Measurements from ENCODE around the gene NBPF19.
A peak's percentile ranks its signal among the peaks of the same experiment; 100 is the strongest.
"Not testable (repeated sequence)": the region's sequence is repeated elsewhere in the genome, so short reads cannot be mapped to it uniquely, and the experiment has no call there.

NBPF19 gene, protein sequence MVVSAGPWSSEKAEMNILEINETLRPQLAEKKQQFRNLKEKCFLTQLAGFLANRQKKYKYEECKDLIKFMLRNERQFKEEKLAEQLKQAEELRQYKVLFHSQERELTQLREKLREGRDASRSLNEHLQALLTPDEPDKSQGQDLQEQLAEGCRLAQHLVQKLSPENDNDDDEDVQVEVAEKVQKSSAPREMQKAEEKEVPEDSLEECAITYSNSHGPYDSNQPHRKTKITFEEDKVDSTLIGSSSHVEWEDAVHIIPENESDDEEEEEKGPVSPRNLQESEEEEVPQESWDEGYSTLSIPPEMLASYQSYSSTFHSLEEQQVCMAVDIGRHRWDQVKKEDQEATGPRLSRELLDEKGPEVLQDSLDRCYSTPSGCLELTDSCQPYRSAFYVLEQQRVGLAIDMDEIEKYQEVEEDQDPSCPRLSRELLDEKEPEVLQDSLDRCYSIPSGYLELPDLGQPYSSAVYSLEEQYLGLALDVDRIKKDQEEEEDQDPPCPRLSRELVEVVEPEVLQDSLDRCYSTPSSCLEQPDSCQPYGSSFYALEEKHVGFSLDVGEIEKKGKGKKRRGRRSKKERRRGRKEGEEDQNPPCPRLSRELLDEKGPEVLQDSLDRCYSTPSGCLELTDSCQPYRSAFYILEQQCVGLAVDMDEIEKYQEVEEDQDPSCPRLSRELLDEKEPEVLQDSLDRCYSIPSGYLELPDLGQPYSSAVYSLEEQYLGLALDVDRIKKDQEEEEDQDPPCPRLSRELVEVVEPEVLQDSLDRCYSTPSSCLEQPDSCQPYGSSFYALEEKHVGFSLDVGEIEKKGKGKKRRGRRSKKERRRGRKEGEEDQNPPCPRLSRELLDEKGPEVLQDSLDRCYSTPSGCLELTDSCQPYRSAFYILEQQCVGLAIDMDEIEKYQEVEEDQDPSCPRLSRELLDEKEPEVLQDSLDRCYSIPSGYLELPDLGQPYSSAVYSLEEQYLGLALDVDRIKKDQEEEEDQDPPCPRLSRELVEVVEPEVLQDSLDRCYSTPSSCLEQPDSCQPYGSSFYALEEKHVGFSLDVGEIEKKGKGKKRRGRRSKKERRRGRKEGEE (N-terminal part only)

DNA sequence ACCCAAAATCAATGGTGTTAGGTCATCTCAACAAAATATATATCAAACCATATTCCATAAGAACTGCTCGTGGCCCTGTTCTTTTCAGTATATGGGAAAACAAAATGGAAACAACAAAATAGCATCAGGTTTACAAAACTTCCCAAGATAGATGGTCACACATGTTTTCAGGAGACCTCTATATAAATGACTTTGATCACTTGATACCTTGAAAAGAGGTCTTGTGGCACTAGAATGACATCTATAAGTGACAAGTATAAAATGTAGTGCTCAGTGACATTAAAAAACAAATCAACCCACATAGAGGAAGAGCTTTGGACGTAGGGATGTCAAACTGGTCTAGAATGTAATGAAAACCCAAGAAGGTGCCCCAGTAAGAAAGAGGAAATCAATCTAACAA is at the start of gene NBPF19:
NBPF19 (plus strand) TSS at position 301 of the 400 bp plus-strand sequence. CDS start 888 bp downstream, outside the sequence.
- DNase-seq (ENCODE audit: low read depth), result not testable (repeated sequence)

DNA sequence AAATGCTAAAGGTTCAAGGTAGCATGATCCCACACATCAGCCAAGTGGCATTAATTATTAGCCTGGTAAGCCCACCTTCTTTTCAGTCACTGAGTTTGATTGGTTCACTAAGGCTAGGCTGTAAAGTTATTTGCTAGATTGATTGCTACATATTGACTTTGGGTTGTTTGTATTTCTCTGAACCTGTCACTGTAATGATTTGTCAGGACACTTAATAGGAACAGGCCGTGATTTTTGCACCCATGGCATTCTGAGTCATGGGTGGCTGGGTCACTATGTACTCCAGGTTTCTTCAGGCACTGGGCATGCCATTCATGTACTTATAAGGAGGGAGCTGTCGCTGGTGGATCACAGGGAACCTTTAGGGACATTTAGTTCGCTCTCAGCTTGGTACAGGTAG is 46.5 kb upstream of the NBPF19 start:
- not testable (repeated sequence) for H3K4me3 ChIP-seq (ENCODE audit: control insufficient read depth, low read depth, low read length); DNase-seq (ENCODE audit: low read depth)

More for the DNA sequence above, at the start of gene NBPF19:
- not testable (repeated sequence) for H3K4me3 ChIP-seq (ENCODE audit: control insufficient read depth, low read depth, low read length)

DNA sequence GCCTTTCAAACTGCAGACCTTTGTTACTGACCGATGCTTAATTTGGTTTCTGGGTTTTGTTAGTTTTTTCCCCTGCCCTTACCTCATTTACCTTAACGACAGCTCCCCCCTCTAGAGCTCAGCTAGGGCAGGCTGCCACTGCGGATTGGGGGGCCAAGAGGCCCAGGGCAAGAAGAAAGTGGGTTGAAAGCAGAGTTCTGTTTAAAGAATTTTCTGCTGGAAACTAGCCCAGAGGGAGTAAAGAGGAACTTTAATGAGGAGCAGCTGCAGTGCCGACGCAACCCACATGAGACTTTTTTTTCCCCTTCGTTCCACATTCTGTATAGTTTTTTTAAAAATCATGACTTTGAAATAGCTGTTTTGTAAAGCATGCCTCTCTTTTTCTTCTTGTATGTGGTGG is 29.4 kb upstream of the NBPF19 start:
- peak; percentile 64 for DNase-seq (ENCODE audit: low read depth)
- H3K4me3 ChIP-seq (ENCODE audit: control insufficient read depth, low read depth, low read length), result not testable (repeated sequence)

DNA sequence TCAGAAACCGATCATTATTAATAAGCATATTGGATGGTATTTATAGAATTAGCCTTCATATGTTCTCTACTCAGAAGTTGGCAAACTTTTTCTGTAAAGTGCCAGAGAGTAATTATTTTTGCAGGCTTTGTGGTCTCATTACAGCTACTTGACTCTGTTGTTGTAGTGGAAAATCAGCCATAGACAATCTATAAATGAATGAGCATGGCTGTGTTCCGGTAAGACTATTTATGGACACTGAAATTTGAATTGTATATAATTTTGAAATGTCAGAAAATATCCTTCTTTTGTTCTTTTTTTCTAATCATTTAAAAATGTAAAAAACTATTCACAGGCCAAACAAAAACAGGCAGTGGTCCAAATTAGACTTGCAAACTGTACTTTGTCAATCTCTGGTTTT is 22.6 kb upstream of the NBPF19 start:
- not testable (repeated sequence) for DNase-seq (ENCODE audit: low read depth); H3K4me3 ChIP-seq (ENCODE audit: control insufficient read depth, low read depth, low read length)

DNA sequence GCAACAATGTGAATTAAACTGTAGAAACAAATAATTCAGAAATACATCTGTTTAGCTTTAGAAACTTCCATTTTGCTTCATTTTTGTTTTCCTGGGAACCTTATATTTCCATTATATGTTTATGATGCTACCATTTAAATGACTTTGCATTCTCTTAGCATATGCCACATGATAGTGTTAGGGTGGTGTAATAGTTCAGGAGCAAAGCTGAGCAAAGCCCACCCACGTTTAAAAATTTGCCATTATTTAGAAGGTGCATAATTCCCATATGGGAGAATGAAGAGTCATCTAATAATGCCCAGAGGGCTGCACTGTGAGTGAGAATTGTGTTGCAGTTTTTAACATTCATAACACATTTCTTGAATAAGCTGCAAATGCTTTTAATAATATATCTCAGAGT is 22.2 kb upstream of the NBPF19 start:
- not testable (repeated sequence) for H3K4me3 ChIP-seq (ENCODE audit: control insufficient read depth, low read depth, low read length); DNase-seq (ENCODE audit: low read depth)

DNA sequence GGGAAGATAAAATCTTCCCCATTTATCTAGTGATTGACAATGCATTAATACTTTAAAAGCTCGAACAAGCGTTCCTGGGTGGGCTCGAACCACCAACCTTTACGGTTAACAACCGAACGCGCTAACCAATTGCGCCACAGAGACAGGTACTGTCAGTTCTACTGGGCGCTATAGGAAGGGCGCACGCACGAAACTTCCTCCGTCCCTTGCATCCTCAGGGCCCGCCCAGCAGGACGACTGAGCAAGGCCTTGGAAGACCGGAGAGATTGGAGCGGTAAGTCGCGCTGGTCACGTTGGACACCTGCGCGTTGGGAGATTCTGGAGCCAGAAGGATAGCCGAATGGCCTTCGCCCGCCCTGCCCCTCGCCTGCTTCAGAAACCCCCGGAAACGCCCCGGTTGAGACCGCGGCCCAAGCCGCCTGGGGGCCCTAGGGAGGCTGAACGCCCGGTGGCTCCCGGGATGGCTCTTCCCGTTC is 83.5 kb downstream of the NBPF19 start:
- DNase-seq (ENCODE audit: low read depth), result peak; percentile 75
- H3K4me3 ChIP-seq (ENCODE audit: control insufficient read depth, low read depth, low read length), result peak overlapping the region; percentile 40

DNA sequence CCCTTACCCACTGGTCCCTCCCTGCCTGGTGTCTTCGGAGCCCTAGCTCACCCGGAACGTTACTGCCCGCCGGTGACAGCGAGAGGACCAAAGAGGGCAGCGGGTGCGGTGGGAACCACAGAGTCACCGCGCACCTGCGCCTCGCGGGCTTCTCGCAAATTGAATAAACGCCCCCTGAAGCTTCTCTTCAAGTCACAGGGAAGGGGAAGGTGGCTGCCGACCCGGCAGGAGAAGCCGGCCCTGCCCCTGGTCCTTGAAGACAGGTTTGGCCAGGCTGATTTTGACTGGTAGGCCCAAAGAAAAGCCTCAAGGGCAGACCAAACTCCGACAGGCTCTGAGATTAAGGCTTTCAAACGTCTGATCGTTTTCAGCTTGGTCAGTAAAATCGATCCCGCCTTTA is 87.0 kb downstream of the NBPF19 start:
- DNase-seq (ENCODE audit: low read depth); H3K4me3 ChIP-seq (ENCODE audit: control insufficient read depth, low read depth, low read length): not testable (repeated sequence)

DNA sequence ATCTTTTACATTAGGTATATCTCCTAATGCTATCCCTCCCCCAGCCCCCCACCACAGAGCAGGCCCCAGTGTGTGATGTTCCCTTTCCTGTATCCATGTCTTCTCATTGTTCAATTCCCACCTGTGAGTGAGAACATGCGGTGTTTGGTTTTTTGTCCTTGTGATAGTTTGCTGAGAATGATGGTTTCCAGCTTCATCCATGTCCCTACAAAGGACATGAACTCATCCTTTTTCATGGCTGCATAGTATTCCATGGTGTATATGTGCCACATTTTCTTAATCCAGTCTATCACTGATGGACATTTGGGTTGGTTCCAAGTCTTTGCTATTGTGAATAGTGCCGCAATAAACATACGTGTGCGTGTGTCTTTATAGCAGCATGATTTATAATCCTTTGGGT is 90.6 kb downstream of the NBPF19 start:
- H3K4me3 ChIP-seq (ENCODE audit: control insufficient read depth, low read depth, low read length); DNase-seq (ENCODE audit: low read depth): not testable (repeated sequence)

DNA sequence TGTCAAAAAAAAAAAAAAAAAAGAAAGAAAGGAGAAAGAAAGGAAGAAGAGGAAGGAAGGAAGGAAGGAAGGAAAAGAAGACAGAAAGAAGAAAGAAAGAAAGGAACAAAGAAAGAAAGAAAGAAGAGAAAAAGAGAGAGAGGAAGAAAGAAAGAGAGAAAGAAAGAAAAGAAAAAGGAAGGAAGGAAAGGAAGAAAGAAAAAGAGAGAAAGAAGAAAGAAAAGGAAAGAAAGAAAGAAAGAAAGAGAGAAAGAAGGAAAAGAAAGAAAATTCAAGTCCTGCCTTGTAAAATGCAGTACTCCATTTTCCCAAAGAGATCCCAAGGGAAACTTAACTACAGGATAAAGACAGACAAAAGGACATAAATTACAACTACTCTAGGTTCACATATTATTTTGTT is 97.9 kb downstream of the NBPF19 start:
- H3K4me3 ChIP-seq (ENCODE audit: control insufficient read depth, low read depth, low read length); DNase-seq (ENCODE audit: low read depth): not testable (repeated sequence)

DNA sequence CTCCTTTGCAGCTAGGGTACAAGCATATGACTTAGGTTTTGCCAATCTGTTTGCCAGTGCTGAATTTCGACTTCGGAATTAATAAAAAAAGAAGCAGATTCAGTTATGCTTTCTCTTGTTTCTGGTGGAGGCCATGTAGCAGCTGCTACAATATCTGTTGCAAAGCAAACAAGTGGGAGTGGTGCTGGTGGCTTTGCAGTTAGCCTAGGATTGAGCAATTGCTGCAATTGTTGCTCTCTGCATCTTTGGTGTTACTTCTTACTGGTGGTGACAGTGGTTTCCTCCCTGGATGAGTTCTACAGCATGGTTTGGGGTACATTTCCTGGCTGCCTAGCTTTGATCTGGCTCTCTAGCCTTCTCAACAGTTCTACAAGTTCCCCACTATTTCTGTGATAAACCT is 110.7 kb downstream of the NBPF19 start:
- DNase-seq (ENCODE audit: low read depth); H3K4me3 ChIP-seq (ENCODE audit: control insufficient read depth, low read depth, low read length): not testable (repeated sequence)

Data from fibroblast of mammary gland (primary cell).